GM19438 (cell line): ENCODE measurements around the gene SUPT4H1.

Experiments used
- ATAC-seq: cut with Tn5 transposase; IDR thresholded peaks from one replicate; pipeline ENCODE4 v1.9.1; 2021; ENCODE audit warnings: low read depth; ENCODE audit not compliant: unreplicated experiment

SUPT4H1 gene

DNA sequence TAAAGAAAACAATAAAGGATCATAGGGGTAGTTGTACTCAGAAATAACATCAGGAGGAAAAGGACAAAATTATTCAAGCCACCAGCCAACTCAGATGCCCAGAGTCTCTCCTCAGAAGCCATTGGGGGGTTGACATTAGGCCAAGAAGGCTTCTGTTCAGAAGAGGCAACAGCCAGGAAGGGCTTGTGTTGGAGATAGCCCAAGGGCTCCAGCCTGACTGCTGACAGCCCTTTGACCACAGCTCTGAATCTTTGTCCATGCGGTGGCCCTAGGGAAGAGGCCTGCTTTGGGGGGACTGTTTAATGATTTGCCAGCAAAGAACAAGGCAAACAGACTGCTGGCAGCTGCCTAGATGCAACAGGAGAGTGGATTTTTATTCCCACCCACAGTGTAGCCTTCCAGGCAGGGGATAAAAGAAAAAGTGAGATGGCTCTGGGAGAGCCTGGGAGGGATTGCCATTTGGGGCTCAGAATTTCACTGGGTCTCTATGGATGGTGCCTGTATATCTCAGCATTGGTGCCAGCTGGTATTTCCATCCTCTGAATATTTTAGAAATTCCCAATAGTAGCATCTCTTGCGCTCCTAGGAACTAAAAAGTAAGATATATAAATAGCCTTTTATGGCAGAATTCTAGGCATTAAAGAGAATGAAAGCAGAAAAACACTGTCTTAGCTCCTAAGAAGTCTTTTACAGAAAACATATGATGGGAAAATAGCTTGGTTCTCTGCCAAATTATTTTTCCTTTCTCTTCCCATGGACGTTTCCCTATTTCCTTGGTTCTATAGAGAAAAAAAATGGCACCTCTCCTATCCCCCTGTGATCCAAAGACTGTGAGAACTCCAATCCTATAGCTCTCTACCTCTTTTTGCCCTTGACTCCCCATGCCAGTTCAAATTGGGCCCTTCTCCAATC is 29.4 kb upstream of the SUPT4H1 start:
- no peak for ATAC-seq

GRCh38 chr17:58380207-58381123 is 28.5 kb upstream of the SUPT4H1 start:
- no peak for ATAC-seq

DNA sequence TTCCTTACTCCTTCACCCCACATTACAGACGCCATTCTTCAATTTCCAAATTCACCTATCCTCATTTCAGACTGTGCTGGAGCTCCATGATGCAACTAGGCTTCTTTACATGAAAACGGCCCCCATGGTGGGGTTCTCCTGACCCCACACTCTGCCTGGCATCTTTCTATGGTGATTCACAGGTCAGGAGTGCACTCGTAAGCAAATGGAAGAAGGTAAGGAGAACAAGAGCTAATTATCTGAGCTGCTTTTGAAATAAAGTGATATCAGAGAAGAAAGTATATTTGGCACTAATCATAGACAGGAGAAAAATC is 27.5 kb upstream of the SUPT4H1 start:
- ATAC-seq, result no peak

- no peak for ATAC-seq
These were observed 26.9 kb upstream of the SUPT4H1 start for GRCh38 chr17:58378733-58379510.

GRCh38 chr17:58377661-58378060 is 25.7 kb upstream of the SUPT4H1 start:
- no peak for ATAC-seq

DNA sequence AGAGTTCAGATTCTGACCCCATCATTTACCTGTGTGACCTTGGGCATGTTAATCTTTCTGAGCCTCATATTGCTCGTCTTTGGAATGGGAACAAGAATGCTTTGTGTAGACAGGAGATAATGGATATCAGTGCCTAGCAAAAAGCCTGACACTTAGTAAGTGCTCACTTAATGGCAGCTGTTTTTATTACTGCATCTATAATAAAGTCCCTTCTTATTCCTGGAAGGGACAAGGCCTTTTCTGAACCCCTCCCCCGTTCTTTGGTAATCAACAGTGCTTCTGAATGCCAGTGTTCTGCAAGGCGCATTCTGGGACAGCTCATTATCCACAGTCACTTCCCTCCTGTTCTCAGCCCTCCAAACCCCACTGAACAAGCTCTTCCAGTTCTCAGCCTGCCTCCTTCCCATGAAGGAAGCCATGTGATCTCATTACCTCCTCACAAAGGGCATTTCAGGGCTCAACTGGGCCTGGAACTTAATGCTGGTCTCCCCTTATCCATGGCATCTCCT is 25.1 kb upstream of the SUPT4H1 start:
- ATAC-seq, result no peak

- ATAC-seq, result no peak
These were observed 24.5 kb upstream of the SUPT4H1 start for GRCh38 chr17:58376472-58377000.

DNA sequence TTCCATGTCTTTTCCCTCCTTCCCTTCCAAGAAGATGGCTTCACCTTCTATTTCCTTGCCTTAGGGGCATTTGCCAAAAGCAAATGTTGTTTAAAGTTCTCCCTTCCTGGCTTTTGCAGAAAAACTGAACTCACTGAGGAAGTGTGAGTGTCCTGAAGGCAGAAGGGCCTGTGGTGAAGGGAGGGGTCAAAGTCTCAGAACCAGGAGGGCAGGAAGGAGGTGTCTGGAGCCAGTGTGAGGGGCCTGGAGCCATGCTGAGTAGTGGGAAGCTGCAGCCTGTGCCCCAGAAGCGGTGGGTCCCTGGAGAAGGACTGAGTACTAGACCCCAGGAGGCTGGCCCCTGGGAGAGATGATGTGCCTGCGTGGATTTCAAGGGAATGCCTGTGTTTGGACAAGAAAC is 23.8 kb upstream of the SUPT4H1 start:
- no peak for ATAC-seq

GRCh38 chr17:58375256-58375655 is 23.3 kb upstream of the SUPT4H1 start:
- no peak for ATAC-seq

GRCh38 chr17:58373923-58374322 is 21.9 kb upstream of the SUPT4H1 start:
- ATAC-seq, result no peak

GRCh38 chr17:58373003-58373402 is 21.0 kb upstream of the SUPT4H1 start:
- ATAC-seq, result no peak

DNA sequence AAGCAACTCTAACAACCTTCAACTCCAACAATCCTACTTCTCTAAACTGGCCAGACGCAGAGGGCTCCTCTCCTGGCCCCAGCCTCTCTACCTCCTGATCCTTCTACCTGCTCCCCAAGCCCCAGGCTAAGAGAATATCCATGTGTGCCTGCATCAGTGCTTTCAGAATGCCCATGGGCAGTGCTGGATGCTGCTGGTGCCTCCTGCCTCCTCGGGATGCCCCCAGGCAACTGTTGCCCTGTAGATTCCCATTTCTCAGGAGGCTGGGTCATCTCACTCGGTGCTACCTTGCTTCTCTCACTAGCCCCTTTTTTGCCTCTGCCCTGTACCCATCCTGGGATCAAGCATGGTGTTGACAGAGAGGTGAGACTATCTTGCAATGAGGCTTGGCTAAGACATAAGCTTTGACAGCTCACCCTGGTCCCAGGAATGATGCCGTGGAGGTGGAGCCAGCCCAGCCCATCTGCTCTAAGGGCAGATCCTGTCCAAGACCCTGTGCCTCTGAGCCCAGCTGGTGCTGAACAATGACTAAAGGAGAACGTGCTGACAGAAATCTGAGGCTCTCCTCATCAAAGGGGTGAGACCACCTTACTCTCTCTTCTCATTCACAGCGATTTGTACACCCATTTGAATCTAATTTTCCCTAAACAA is 19.4 kb upstream of the SUPT4H1 start:
- no peak for ATAC-seq

DNA sequence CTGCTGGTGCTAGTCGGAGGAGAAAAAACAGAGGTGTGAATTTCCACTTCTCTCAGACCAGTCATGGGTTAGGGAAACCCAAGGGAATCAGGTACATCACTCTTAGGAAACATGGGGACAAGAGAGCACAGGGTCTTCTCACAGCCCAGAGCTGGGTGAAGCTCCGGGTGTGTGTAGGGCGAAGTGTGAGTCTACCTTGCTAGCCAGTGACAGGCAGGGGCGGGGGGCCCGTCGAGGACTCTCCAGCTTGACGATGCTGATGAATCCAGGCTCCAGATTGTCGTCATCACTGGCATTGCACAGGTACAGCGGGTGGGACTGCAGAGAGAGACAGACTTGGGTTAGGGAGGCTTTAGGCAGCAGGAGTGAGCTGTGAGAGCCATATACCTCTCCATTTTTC is 18.7 kb upstream of the SUPT4H1 start:
- no peak for ATAC-seq

DNA sequence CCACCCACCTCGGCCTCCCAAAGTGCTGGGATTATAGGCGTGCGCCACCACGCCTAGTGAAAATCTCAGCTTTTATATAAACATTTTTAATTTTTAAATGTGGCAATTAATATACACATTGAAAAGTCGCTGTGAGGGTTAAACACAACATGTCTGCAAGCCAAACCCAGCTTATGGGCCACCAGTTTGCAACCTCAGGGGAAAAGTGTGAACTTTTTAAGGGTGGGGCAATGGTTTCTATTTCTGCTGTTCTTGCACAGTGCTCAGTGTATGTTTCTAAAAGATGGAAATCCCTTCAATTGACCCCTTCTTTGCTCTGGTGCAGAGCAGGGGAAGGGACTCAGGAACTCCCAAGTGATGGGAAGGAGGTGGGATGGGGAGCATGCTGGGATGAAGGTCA is 18.3 kb upstream of the SUPT4H1 start:
- no peak for ATAC-seq

- no peak for ATAC-seq
These were observed 17.4 kb upstream of the SUPT4H1 start for GRCh38 chr17:58369214-58370031.

- no peak for ATAC-seq
These were observed 16.8 kb upstream of the SUPT4H1 start for GRCh38 chr17:58368860-58369213.

- no peak for ATAC-seq
These were observed 15.5 kb upstream of the SUPT4H1 start for GRCh38 chr17:58367461-58367860.

GRCh38 chr17:58365980-58366595 is 14.1 kb upstream of the SUPT4H1 start:
- no peak for ATAC-seq
